ENCODE measurements around the gene MRPL48.

Gene MRPL48

DNA sequence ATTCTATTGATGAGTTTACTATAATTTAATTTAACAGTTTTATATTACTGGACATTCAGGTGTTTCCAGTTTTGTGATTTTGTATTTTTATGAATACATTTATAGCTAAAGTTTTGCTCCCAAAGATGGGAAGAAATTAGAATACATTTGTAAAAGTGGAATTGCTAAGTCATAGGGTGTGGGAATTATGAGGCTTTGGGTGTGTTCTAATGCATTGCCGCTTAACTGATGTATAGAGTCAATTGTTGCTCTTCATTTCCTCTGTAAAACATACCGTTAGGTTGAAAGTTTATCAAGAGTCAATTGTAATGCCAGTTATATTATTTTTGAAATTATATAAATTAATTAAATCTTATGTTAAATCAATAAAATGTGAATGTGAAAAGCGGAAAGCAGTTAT lies 105.4 kb downstream of the MRPL48 start:
- no peak for DNase-seq (ENCODE audit: low spot score)

DNA sequence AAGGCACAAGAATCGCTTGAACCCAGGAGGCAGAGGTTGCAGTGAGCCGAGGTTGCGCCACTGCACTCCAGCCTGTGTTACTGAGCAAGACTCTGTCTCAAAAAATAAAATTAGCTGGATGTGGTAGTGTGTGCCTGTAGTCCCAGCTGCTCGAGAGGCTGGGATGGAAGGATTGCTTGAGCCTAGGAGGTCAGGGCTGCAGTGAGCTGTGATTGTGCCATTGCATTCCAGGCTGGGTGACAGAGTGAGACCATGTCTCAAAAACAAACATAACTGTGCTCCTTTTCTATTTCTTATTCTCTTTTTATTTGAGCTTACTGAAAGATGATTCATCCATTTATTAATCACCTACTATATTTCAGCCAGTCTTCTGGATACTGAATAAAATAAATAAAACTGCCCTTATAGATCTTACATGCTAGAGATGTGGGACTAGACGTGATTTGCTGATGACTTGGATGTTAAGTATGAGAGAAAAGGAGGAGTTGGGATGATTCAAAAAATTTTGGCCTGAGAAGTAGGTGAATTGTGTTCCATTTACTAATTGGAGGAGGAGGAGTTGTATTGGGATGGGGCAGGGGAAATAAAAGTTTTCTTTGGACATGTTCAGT lies 107.2 kb downstream of the MRPL48 start:
- DNase-seq (ENCODE audit: low spot score) = no peak

DNA sequence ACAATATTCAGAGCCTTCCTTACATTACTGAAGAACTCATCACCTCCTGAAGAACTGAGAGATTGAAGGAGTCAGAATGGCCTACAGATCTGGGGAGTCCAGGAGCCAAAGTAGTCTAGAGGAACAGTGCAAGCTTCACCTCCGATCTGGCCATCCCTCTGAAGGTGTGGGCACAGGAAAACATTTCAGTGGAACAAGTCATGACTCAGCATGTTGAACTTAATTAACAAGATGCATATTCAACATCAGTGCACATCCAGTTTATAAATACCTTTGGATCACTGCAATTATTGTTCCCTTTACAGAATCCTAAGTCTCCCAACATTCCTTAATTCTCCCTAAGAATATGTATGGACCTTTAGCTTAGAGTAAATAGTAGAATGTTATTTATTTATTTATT lies 114.6 kb downstream of the MRPL48 start:
- no peak for DNase-seq (ENCODE audit: low spot score)

DNA sequence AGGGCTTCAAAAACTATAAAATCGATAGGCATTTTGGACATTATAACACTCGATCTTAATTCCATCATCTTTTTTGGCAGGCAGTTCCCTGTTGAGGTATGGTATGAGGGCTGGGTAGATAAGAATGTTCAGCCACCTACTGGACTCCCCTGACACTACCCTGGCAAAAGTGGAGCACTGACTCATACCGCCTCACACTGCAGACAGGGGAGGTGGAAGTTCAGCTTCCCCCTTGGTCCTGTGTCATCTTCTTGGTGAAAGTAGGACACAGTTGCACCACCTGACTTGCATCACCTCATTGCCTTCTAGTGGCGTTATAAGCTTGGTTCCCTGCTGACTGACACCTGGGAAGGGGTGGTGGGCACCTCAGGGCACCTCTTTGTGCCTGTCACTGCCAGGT lies 119.5 kb downstream of the MRPL48 start:
- DNase-seq (ENCODE audit: low spot score) = peak; percentile 12

DNA sequence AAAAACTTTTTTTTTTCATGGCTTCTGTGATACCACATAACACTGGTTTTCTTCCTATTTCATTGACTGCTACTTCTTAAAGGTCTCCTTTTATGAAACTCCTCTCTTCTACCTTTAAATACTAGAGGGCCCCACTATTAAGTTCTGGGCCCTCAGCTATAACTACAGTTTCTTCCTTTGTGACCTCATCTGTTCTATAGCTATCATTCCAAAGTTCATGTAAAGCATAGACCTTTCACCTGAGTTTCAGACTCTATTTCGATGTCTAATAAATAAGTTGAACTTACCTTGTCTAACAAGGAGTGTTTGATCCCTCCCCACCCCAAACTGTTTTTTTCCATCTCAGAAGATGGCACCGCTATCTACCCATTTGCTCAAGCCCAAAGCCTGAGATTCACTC lies 124.4 kb downstream of the MRPL48 start:
- no peak for DNase-seq (ENCODE audit: low spot score)

DNA sequence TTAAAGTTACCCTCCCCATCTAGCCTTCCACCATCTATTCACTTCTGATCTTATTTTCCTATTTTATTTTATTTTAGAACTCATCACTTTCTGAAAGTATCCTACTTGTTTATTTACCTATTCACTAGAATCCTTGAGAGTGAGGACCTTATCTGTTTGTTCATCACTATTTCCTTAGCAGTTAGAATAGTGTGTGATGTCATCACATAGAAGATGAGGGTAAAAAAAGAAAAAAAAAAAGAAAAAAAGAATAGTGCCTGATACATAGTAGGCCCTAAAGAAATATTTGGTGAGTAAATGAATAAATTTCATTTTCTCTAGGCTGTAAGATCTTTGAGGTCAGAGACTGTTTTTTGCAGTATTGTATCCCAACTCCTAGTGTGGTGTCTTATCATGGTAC lies 125.8 kb downstream of the MRPL48 start:
- no peak for DNase-seq (ENCODE audit: low spot score)

DNA sequence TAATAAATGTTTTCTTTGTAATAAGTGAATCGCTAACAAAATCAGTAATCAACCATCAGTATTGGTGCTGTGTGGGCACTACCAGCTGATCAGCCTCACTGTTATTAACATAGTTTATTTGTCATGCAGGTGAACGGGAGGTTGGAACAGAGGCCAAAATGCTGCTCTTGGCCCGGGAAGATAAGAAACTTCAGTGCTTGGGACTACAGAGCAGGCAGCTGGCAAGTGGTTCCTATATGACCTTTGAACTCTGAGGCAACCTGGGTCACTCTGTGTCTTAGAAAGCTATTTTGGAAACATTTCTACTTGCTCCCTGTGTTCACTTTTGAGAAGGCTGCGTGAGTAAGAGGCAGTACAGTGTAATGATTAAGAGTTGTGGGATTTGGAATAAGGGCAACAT lies 126.6 kb downstream of the MRPL48 start:
- DNase-seq (ENCODE audit: low spot score) = no peak

Measured in CD4-positive, alpha-beta T cell treated with Interleukin-2 at 100 ng/mL for 4 hours (primary cell).